Smooth muscle cell (in vitro differentiated cells): ENCODE results near the gene PTGIS. TPM values are rescaled to one million over a fixed set of nuclear protein-coding genes. Genes with fewer than 3 reads are reported as not detected.

ENCODE experiments used
- DNase-seq: peaks from one replicate; lab custom pipeline; 2025; ENCODE audit not compliant: unreplicated experiment; lab: John Stamatoyannopoulos, UW
- H2AFZ ChIP-seq: fragments of 200-600 bp; sonication (generic); 2 replicates; pipeline ENCODE4 v1.6.0; 2016; ENCODE audit warnings: antibody characterized with exemption, low read depth, mild to moderate bottlenecking
- H3F3A ChIP-seq: fragments of 200-600 bp; sonication (generic); 2 replicates; pipeline ENCODE4 v1.6.0; 2017; ENCODE audit warnings: antibody characterized with exemption, low read depth
- H3K27ac ChIP-seq: fragments of 200-600 bp; sonication (generic); 2 replicates; pipeline ENCODE4 v1.5.1; 2016; ENCODE audit warnings: low read depth, mild to moderate bottlenecking
- H3K27me3 ChIP-seq: fragments of 200-600 bp; sonication (generic); 2 replicates; pipeline ENCODE4 v1.6.1; 2016; ENCODE audit warnings: low read depth, mild to moderate bottlenecking
- H3K36me3 ChIP-seq: fragments of 200-600 bp; sonication (generic); 2 replicates; pipeline ENCODE4 v1.5.1; 2016; ENCODE audit warnings: low read depth
- H3K4me1 ChIP-seq: fragments of 200-600 bp; sonication (generic); 2 replicates; pipeline ENCODE4 v1.5.1; 2016; ENCODE audit warnings: low read depth
- H3K4me2 ChIP-seq: fragments of 200-600 bp; sonication (generic); 2 replicates; pipeline ENCODE4 v1.6.0; 2016; ENCODE audit warnings: mild to moderate bottlenecking
- H3K4me3 ChIP-seq: fragments of 200-600 bp; sonication (generic); 2 replicates; pipeline ENCODE4 v1.5.1; 2016; ENCODE audit warnings: mild to moderate bottlenecking
- H3K79me2 ChIP-seq: fragments of 200-600 bp; sonication (generic); 2 replicates; pipeline ENCODE4 v1.6.0; 2016; ENCODE audit warnings: low read depth, mild to moderate bottlenecking
- H3K9ac ChIP-seq: fragments of 200-600 bp; sonication (generic); 2 replicates; pipeline ENCODE4 v1.6.0; 2016; ENCODE audit warnings: low read depth
- H3K9me3 ChIP-seq: fragments of 200-600 bp; sonication (generic); replicated peaks from 2 replicates; pipeline ENCODE4 v1.5.1; 2016; ENCODE audit warnings: low read depth
- H4K20me1 ChIP-seq: fragments of 200-600 bp; sonication (generic); 2 replicates; pipeline ENCODE4 v1.6.0; 2016; ENCODE audit warnings: low read depth
- WGBS: methylation state at CpG from one replicate; pipeline ENCODE4 v1.1.7; 2016; ENCODE audit warnings: low lambda C conversion rate; 5-methylcytosine and 5-hydroxymethylcytosine counted together
- polyA plus RNA-seq: library from polyadenylated mRNA; unstranded; fragments of >200 nt; fragmentation: Nextera tagmentation; extraction: Ambion mirVana; gene quantifications from 2 replicates; pipeline ENCODE4 v1.2.1, GENCODE V29; 2016
- total RNA-seq: library from RNA; depleted of rRNA; stranded (reverse); fragments of >200 nt; gene quantifications from 2 replicates; pipeline ENCODE4 v1.2.3, GENCODE V29; 2014
- TF ChIP-seq, protein P1 (sequence below): fragments of 200-600 bp; sonication (generic); IDR thresholded peaks from 2 replicates; pipeline ENCODE4 v1.5.1; 2017; ENCODE audit warnings: borderline replicate concordance, mild to moderate bottlenecking, antibody characterized with exemption; ENCODE audit not compliant: insufficient read depth, poor library complexity, severe bottlenecking

The PTGIS gene
- total and polyA plus RNA-seq, 2 experiments from 2014 or later, result 0.18 to 0.64 TPM

DNA sequence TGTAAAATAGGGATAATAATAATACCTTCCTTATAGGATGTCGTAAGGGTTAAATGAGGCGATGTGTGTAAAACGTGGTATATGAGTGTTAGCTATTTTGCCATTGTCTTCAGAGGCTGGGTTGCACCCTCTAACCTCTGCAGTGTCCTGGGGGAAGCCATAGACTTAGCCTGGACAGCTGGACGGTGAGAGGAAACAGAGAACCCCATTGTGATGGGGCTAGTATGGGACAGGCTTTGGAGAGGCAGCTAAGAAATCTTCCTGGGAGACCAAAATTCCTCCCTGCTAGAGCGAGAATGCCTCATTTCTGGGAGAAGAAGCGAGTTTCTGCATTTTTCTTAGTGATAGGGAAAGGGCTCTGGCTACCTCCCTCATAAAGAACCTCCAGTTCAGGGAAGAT, 108.3 kb downstream of the PTGIS start:
- Histone ChIP-seq H3K4me3 (no peak overlapping the region), H3K27ac (no peak overlapping the region), H3K4me2 (no peak overlapping the region), H3K9ac (no peak overlapping the region), H3K9me3 (no peaks in the 10 kb centered on the region), H3K27me3 (peaks cover 18% of the 10 kb centered on the region), H3K79me2 (no peaks in the 10 kb centered on the region), H4K20me1 (no peaks in the 10 kb centered on the region), H3F3A (no peaks in the 10 kb centered on the region), H3K4me1 (no peaks in the 10 kb centered on the region), H3K36me3 (no peaks in the 10 kb centered on the region), H2AFZ (no peak overlapping the region)
- TF ChIP-seq, protein P1, sequence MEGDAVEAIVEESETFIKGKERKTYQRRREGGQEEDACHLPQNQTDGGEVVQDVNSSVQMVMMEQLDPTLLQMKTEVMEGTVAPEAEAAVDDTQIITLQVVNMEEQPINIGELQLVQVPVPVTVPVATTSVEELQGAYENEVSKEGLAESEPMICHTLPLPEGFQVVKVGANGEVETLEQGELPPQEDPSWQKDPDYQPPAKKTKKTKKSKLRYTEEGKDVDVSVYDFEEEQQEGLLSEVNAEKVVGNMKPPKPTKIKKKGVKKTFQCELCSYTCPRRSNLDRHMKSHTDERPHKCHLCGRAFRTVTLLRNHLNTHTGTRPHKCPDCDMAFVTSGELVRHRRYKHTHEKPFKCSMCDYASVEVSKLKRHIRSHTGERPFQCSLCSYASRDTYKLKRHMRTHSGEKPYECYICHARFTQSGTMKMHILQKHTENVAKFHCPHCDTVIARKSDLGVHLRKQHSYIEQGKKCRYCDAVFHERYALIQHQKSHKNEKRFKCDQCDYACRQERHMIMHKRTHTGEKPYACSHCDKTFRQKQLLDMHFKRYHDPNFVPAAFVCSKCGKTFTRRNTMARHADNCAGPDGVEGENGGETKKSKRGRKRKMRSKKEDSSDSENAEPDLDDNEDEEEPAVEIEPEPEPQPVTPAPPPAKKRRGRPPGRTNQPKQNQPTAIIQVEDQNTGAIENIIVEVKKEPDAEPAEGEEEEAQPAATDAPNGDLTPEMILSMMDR, result no peak
- no peak for DNase-seq
- 87% methylated on average over 6 of the region's 6 CpGs for WGBS

DNA sequence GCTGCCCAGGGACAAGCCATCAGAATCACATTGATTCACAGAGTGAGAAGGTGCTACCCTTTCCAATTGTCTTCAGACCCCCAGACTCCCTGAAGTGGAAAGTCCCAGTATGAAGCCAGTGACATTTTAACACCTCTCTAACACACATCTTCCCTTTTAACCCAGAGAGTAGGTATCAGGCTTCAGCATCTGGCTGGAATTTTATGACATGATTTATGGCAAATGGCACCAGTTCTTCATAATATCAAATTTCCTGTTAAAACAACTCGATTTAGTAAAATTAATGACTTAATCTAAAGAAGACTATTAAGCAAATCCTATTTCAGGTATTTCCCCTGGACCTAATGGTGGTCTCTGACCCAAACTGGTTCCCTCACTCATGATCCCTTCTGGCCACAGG, 110.5 kb downstream of the PTGIS start:
- Histone ChIP-seq H3K4me3 (no peak overlapping the region), H4K20me1 (no peaks in the 10 kb centered on the region), H3K9me3 (no peaks in the 10 kb centered on the region), H3K4me2 (no peak overlapping the region), H3K27me3 (peaks cover 25% of the 10 kb centered on the region), H3K36me3 (no peaks in the 10 kb centered on the region), H3F3A (no peaks in the 10 kb centered on the region), H3K9ac (no peak overlapping the region), H3K27ac (no peak overlapping the region), H3K79me2 (no peaks in the 10 kb centered on the region), H3K4me1 (no peaks in the 10 kb centered on the region), H2AFZ (no peak overlapping the region)
- no peak for DNase-seq
- 68% methylated on average over 1 of the region's 1 CpG for WGBS
- TF ChIP-seq, protein P1, result no peak

DNA sequence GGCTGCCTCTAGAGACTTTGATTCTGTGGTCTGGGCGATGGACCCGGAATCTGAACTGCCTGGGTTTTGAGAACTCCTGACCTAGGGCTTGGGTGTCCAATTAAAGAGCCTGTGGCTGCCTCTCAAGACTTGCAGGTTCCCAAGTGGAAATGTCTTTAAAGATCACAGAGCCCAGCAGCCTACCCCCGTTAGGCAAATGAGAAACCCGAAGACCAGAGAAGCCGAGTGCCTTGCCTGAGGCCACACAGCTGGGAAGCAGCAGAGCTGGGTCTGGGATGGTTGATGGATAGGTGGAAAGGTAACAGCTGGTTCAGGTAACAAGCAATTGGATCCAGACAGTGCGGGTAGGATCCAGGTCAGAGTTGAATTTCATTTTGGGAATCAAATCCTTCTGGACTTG, 111.3 kb downstream of the PTGIS start:
- H3K9me3 ChIP-seq, result no peaks in the 10 kb centered on the region
- no peak overlapping the region for H3K27ac ChIP-seq
- H3K79me2 ChIP-seq, result no peaks in the 10 kb centered on the region
- H3K4me2 ChIP-seq, result no peak overlapping the region
- no peak overlapping the region for H3K9ac ChIP-seq
- no peaks in the 10 kb centered on the region for H3K4me1 ChIP-seq
- H3K36me3 ChIP-seq, result no peaks in the 10 kb centered on the region
- DNase-seq, result no peak
- WGBS, result 78% methylated on average over 6 of the region's 6 CpGs
- no peak overlapping the region for H2AFZ ChIP-seq
- TF ChIP-seq, protein P1, result no peak
- no peaks in the 10 kb centered on the region for H3F3A ChIP-seq
- no peaks in the 10 kb centered on the region for H4K20me1 ChIP-seq
- peaks cover 25% of the 10 kb centered on the region for H3K27me3 ChIP-seq
- no peak overlapping the region for H3K4me3 ChIP-seq

DNA sequence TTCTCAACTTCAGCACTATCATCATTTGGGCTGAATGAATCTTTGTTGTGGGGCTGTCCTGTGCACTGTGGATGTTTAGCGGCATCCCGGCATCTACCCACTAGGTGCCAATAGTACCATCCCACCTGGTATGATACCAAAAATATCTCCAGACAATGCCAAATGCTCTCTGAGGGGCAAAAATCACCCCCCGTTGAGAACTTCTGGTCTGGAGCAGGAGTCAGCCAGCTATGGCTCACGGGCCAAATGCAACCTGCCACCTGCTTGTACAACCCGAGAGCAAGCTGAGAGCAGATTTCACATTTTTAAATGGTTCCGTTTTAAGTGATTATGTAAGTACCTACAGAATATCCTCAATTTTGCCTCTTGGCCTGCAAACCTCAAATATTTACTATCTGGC, 112.2 kb downstream of the PTGIS start:
- H3K4me2 ChIP-seq, result no peak overlapping the region
- H3K36me3 ChIP-seq, result no peaks in the 10 kb centered on the region
- 89% methylated on average over 6 of the region's 6 CpGs for WGBS
- no peaks in the 10 kb centered on the region for H3K9me3 ChIP-seq
- TF ChIP-seq, protein P1, result no peak
- peaks cover 25% of the 10 kb centered on the region for H3K27me3 ChIP-seq
- H3K27ac ChIP-seq, result no peak overlapping the region
- H3K9ac ChIP-seq, result no peak overlapping the region
- no peaks in the 10 kb centered on the region for H4K20me1 ChIP-seq
- H3K79me2 ChIP-seq, result no peaks in the 10 kb centered on the region
- DNase-seq, result no peak
- H3K4me1 ChIP-seq, result no peaks in the 10 kb centered on the region
- no peak overlapping the region for H3K4me3 ChIP-seq
- H2AFZ ChIP-seq, result no peak overlapping the region
- H3F3A ChIP-seq, result no peaks in the 10 kb centered on the region

Other genes starting within 250 kb of the PTGIS start
- gene KCNB1, start 85.5 kb downstream of the PTGIS start, total RNA-seq, result not detected in 2 replicates
- gene KCNB1, start 85.5 kb downstream of the PTGIS start, polyA plus RNA-seq, result 0.04 TPM in 1 of 2 replicates, not detected in the other
- 25.6 and 26.0 TPM in 2 replicates for gene B4GALT5, start 145.7 kb upstream of the PTGIS start, total RNA-seq
- gene B4GALT5, start 145.7 kb upstream of the PTGIS start, polyA plus RNA-seq, result 8.2 and 12.0 TPM in 2 replicates
- 3.9 and 4.5 TPM in 2 replicates for gene SLC9A8, start 244.7 kb upstream of the PTGIS start, total RNA-seq
- 1.4 and 2.2 TPM in 2 replicates for gene SLC9A8, start 244.7 kb upstream of the PTGIS start, polyA plus RNA-seq